Activated CD8-positive, alpha-beta memory T cell treated with anti-CD3 and anti-CD28 coated beads, Interleukin-2, amount 50 U/mL, for 1 hour (primary cell): ENCODE measurements around the gene ARHGAP6.

Source experiments
- DNase-seq: peaks from one replicate; pipeline ENCODE4 v3.0.0-alpha.2; 2020; ENCODE audit errors: extremely low read depth

Gene ARHGAP6

GRCh38 chrX:11296051-11296450 lies 369.7 kb downstream of the ARHGAP6 start:
- no peak for DNase-seq

DNA sequence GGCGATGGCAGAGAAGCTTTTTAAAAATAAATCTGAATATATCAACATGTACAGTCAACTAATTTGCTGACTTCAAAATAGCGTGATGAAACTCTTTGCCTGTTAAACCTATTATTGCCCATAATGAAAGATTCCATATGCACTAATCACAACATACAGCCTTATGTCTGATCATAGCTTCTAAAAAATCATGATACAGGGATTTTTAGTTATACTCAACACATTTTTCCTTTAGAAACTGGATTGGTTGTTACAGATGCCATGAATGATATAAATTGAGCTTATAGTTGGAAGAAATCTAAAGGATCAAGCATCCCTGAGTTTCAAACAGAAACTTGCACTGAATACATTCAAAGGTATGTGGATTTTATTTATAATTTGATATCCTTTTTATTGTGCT lies 372.6 kb downstream of the ARHGAP6 start, which contains the start of gene AMELX:
Gene AMELX (plus strand): TSS at position 301 of the 400 bp plus-strand sequence. CDS start 1,376 bp downstream, outside the sequence.
- no peak for DNase-seq

DNA sequence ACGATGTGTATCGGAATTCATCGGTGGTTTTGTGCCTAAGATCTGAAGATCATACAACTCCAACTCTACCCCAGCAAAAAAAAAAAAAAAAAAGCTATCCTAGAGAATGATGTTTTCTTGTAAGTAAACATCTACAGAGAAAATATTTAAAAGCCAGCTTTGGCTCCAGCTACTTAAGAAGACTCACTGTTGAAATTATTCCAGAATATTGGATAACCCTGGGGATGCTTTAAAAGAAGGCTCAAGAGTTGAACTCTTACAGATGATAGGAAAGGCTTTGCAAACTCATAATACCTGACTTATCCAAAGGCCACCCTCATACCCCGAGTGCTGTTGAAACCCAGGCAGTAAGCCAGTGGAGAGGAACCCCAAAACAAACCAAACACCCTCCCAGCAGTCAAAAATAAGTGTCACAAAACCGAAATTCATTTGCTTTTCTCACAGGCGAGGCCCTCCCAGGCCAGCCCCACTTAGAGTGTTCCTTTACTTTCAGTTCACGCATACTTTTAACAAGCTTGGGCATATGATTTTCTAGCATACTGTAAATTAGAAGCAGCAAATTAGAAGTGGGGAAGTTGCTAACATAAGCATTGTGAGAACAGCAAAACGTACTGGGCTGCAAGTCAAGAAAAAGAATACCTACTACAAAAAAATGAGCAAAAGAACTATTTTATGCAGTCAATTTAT lies 375.2 kb downstream of the ARHGAP6 start:
- no peak for DNase-seq

- no peak for DNase-seq
These were observed 378.2 kb downstream of the ARHGAP6 start for GRCh38 chrX:11287505-11287904.

GRCh38 chrX:11285651-11286050 lies 380.1 kb downstream of the ARHGAP6 start:
- DNase-seq, result no peak

DNA sequence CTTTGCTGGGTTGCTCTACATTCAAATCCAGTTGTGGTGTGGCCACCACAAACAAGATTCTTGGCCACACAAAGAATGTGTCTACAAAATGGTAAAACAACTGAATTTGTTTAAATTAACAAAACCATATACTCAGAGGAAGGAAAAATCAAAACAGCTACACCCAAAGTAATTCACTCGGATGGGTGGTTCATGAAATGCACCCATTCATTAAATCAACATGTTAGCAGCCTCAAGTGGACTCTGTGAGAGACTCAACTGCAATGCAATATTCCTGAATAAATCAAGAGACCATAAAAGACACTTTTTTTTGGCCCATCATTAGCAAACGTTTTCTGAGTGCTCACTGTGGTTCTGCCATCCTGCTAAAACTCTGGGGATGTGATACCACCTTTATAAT lies 383.7 kb downstream of the ARHGAP6 start:
- no peak for DNase-seq

GRCh38 chrX:11273544-11273943 lies 392.2 kb downstream of the ARHGAP6 start:
- no peak for DNase-seq

DNA sequence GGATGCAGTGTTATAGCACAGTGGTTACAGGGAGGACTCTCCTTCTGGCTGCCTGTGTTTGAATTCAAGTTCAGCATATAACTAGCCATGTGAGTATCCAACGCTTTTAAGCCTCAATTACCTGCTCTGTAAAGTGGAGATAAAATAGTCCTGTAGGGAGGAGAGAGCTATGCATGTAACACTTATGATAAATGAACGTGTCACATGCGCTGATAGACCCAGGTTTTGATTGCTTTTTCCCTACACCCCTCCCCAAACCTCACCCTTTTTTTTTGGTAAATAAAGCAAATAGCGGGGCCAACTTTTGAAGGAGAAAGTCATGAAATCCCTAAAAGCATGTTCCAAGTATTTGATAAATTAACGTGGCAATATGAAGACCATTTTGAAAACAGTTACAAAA lies 392.9 kb downstream of the ARHGAP6 start:
- no peak for DNase-seq

GRCh38 chrX:11272290-11272689 lies 393.4 kb downstream of the ARHGAP6 start:
- no peak for DNase-seq

GRCh38 chrX:11269996-11270395 lies 395.7 kb downstream of the ARHGAP6 start:
- DNase-seq, result no peak

- no peak for DNase-seq
These were observed 396.7 kb downstream of the ARHGAP6 start for GRCh38 chrX:11269006-11269405.

- no peak for DNase-seq
These were observed 398.3 kb downstream of the ARHGAP6 start for GRCh38 chrX:11267425-11267824.

GRCh38 chrX:11266573-11267003 lies 399.1 kb downstream of the ARHGAP6 start:
- DNase-seq, result no peak

- no peak for DNase-seq
These were observed 400.4 kb downstream of the ARHGAP6 start for GRCh38 chrX:11265352-11265751.

DNA sequence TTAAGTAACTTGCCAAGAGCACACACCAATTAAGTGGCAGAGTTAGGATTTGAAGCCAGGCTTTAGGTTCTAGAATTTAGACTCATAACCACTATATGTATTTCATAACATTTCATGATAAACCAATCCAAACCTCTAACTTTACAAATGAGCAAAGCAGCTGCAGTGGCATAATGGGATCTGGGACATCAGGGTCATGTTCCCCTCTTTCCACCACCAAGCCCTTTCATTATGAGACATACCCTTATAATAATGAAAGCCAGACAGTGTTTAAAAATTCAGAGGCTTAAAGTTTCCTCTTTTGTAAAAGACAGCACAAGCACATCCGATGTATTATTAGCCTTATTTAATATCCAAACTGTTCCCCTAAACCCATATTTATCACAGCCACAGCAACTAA lies 400.8 kb downstream of the ARHGAP6 start:
- DNase-seq, result no peak

DNA sequence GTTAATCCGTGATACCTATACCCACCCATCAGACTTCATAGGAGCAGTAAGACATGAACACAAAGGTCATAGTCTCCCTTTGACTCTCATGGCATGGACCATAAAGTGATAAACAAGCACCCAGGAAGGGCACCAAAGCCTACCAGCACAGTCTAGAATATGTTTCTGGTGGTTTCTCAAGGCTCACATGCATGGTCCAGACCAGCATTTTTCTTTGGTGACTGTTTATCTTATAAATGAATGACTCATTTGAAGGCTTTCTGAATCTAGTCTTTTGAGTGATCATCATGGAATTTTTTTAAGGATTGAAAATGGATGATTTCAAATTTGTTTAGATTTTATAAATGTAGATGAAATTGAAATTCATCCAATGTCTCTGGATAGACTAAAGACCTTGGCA lies 404.5 kb downstream of the ARHGAP6 start:
- DNase-seq, result no peak

DNA sequence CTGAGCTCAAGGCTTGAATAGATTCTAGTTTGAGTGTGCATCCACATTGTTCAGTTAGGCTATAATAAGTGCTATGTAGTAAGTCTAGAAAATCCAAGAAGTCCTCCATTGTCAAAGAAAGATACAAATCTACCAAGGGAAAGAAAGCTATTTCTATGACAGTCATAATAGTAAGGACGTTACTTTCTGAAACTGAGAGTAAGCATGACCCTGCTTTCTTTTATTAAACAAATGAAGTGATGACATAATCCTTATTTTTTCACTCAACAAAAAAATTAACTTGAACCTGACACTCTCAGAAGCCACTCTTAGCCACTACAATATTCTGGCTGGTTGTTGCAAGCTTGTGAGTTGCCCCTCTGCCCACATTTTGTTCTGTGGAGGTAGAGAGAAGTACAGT lies 406.3 kb downstream of the ARHGAP6 start:
- DNase-seq, result no peak

DNA sequence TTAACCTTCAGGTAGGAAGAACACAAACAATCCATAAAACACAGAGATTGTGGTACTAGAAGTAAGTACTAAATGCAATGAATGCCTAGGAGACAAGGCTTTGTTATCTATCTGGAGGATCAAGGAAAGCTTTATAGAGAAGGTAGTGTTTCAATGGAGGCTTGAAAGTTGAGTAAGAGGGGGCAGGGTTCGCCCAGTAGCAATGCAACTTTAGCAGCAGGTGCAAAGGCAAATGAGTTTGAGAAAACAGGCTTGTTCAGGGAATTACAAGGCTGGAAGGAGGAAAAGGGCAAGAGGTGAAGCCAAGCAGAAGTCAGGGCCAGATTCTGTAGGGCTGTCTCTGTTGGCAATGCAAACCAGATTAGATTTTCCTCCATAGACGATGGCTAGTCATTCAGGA lies 408.0 kb downstream of the ARHGAP6 start:
- no peak for DNase-seq

- no peak for DNase-seq
These were observed 408.4 kb downstream of the ARHGAP6 start for GRCh38 chrX:11257290-11257689.

GRCh38 chrX:11254417-11255109 lies 411.2 kb downstream of the ARHGAP6 start:
- no peak for DNase-seq

- no peak for DNase-seq
These were observed 421.1 kb downstream of the ARHGAP6 start for GRCh38 chrX:11244636-11245035.

GRCh38 chrX:11242704-11243103 lies 423.0 kb downstream of the ARHGAP6 start:
- no peak for DNase-seq

DNA sequence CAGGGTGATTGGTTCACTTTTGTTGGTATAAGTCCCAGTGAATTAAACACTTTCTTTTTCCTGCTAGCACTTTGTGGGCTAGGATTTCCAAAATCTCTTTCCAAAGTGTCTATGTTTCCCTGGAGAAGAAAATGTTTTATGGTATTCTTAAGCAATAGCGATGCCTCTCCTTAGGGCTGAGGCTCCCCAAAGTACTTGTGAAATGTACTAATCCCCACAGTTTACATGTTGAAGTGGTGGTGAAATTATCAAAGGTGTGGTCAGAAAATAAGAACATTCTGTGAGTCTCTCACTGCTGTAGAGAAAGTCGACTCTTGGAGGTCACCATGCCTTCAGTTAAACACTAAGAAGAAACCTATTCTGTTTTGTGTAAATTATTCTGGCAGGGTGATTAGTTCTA lies 424.0 kb downstream of the ARHGAP6 start:
- DNase-seq, result no peak
